Measurements from ENCODE around the gene PDE6G. TPM values are rescaled to one million over a fixed set of nuclear protein-coding genes. Genes with fewer than 3 reads are reported as not detected.

The PDE6G gene
- total and polyA plus RNA-seq, 2 experiments from 2014 or later, result 5.5 to 9.0 TPM

DNA sequence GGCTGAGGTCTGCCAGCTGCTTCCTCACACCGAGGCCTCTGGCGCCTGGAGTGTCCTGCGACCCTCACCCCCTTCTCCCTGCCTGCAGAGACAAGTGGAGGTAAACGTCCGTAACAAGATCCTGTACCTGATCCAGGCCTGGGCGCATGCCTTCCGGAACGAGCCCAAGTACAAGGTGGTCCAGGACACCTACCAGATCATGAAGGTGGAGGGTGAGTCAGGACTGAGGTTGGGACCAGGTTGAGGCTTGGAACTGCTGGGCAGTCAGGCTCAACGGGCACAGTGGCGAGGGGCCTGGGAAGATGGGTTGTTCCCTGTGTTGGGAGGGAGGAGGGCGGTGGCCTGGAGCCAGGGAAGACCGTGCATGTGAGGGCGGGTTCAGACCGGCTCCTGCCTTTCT is 32.3 kb upstream of the PDE6G start:
- Mint-ChIP-seq H3K9me3 (no peaks in the 10 kb centered on the region; the same call in 2 of the 3 replicates), H3K4me1 (peaks cover 7% of the 10 kb centered on the region), H3K36me3 (ENCODE audit: low read depth) (peaks cover 52% of the 10 kb centered on the region), H3K4me3 (no peak overlapping the region; the same call in 2 of the 3 replicates), H3K27ac (no peak overlapping the region), H3K27me3 (ENCODE audit: insufficient read depth, low read depth, poor library complexity) (peaks cover 17% of the 10 kb centered on the region)
- Histone ChIP-seq H4K20me1 (replicated peaks; ENCODE audit: insufficient read depth) (peaks cover 8% of the 10 kb centered on the region; the same call in 1 of the 2 replicates), H3K27me3 (ENCODE audit: insufficient read depth) (no peaks in the 10 kb centered on the region), H3F3A (replicated peaks; ENCODE audit: low read depth) (peaks cover 16% of the 10 kb centered on the region), H3K4me1 (ENCODE audit: insufficient read depth) (peaks cover 6% of the 10 kb centered on the region; the same call in 1 of the 2 replicates), H3K4me2 (no peak overlapping the region), H3K36me3 (ENCODE audit: insufficient read depth) (no peaks in the 10 kb centered on the region), H3K9me2 (ENCODE audit: insufficient read depth) (no peaks in the 10 kb centered on the region), H2AFZ (no peak overlapping the region), H3K27ac (ENCODE audit: low read depth) (no peak overlapping the region), H3K79me2 (replicated peaks; ENCODE audit: insufficient read depth) (peaks cover 21% of the 10 kb centered on the region), H3K4me3 (no peak overlapping the region)
- TF ChIP-seq EZH2phosphoT487 (IDR thresholded peaks at IDR 0.05; ENCODE audit: unreplicated experiment) (no peak), CREB1 (CRISPR knock-in tag; IDR thresholded peaks at IDR 0.05; ENCODE audit: low read depth) (no peak), ZNF114 (CRISPR knock-in tag; IDR thresholded peaks at IDR 0.05) (no peak), STAT1 (IDR thresholded peaks at IDR 0.05; ENCODE audit: unreplicated experiment) (no peak), POLR2AphosphoS5 (IDR thresholded peaks at IDR 0.05; ENCODE audit: low read depth) (no peak), EZH2 (IDR thresholded peaks at IDR 0.05; ENCODE audit: low read depth, unreplicated experiment) (no peak), ZNF331 (CRISPR knock-in tag; IDR thresholded peaks at IDR 0.05; ENCODE audit: low read depth) (no peak), JUNB (IDR thresholded peaks at IDR 0.05; ENCODE audit: unreplicated experiment) (no peak)
- TF ChIP-seq, protein P1, sequence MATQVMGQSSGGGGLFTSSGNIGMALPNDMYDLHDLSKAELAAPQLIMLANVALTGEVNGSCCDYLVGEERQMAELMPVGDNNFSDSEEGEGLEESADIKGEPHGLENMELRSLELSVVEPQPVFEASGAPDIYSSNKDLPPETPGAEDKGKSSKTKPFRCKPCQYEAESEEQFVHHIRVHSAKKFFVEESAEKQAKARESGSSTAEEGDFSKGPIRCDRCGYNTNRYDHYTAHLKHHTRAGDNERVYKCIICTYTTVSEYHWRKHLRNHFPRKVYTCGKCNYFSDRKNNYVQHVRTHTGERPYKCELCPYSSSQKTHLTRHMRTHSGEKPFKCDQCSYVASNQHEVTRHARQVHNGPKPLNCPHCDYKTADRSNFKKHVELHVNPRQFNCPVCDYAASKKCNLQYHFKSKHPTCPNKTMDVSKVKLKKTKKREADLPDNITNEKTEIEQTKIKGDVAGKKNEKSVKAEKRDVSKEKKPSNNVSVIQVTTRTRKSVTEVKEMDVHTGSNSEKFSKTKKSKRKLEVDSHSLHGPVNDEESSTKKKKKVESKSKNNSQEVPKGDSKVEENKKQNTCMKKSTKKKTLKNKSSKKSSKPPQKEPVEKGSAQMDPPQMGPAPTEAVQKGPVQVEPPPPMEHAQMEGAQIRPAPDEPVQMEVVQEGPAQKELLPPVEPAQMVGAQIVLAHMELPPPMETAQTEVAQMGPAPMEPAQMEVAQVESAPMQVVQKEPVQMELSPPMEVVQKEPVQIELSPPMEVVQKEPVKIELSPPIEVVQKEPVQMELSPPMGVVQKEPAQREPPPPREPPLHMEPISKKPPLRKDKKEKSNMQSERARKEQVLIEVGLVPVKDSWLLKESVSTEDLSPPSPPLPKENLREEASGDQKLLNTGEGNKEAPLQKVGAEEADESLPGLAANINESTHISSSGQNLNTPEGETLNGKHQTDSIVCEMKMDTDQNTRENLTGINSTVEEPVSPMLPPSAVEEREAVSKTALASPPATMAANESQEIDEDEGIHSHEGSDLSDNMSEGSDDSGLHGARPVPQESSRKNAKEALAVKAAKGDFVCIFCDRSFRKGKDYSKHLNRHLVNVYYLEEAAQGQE (IDR thresholded peaks at IDR 0.05; ENCODE audit: unreplicated experiment), result no peak
- TF ChIP-seq, protein P2, sequence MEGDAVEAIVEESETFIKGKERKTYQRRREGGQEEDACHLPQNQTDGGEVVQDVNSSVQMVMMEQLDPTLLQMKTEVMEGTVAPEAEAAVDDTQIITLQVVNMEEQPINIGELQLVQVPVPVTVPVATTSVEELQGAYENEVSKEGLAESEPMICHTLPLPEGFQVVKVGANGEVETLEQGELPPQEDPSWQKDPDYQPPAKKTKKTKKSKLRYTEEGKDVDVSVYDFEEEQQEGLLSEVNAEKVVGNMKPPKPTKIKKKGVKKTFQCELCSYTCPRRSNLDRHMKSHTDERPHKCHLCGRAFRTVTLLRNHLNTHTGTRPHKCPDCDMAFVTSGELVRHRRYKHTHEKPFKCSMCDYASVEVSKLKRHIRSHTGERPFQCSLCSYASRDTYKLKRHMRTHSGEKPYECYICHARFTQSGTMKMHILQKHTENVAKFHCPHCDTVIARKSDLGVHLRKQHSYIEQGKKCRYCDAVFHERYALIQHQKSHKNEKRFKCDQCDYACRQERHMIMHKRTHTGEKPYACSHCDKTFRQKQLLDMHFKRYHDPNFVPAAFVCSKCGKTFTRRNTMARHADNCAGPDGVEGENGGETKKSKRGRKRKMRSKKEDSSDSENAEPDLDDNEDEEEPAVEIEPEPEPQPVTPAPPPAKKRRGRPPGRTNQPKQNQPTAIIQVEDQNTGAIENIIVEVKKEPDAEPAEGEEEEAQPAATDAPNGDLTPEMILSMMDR (conservative IDR thresholded peaks at IDR 0.05; ENCODE audit: low read depth in 2 of 2), result no peak
- TF ChIP-seq, protein P3, sequence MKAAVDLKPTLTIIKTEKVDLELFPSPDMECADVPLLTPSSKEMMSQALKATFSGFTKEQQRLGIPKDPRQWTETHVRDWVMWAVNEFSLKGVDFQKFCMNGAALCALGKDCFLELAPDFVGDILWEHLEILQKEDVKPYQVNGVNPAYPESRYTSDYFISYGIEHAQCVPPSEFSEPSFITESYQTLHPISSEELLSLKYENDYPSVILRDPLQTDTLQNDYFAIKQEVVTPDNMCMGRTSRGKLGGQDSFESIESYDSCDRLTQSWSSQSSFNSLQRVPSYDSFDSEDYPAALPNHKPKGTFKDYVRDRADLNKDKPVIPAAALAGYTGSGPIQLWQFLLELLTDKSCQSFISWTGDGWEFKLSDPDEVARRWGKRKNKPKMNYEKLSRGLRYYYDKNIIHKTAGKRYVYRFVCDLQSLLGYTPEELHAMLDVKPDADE (IDR thresholded peaks at IDR 0.05), result no peak
- DNase-seq (ENCODE audit: low spot score), result no peak
- ATAC-seq, result no peak

All from GM23338 (cell line).